K562 (cell line): ENCODE measurements around the gene HSD11B1L. TPM values are rescaled to one million over a fixed set of nuclear protein-coding genes. Genes with fewer than 3 reads are reported as not detected.

Source experiments
- ATAC-seq: fragments of 200-7000 bp; cut with Tn5 transposase; 3 replicates; pipeline ENCODE4 v1.9.1; 2020; ENCODE audit warnings: moderate library complexity
- BruUV-seq: library from RNA; stranded (reverse); fragments of 400-500 nt; replicated peaks from 2 replicates; lab custom pipeline; 2021; lab: Mats Ljungman, UMichigan
- CTCF ChIA-PET: fragments of 300-600 bp; formaldehyde crosslinking; extraction: SDS; loops from one replicate; lab custom pipeline; 2021; ENCODE audit warnings: low intra/inter-chr PET ratio; lab: Yijun Ruan, JAX
- POLR2A ChIA-PET: fragments of 300-600, 350-650 bp; sonication (Branson Sonifier 250); formaldehyde crosslinking; extraction: SDS; loops from one replicate; lab custom pipeline; 2021; ENCODE audit warnings: antibody characterized with exemption, inconsistent platforms; lab: Yijun Ruan, JAX
- DNase-seq, 4 experiments: peaks; one replicate each; pipeline versions ENCODE4 v3.0.0 to v3.0.0-alpha.2; 2011 to 2018; ENCODE audit warnings: low spot score in 3 of 4, mixed read lengths in 3 of 4; ENCODE audit errors: extremely low read depth in 1 of 4
- FAIRE-seq: peaks from 2 replicates; lab custom pipeline; 2011; peaks lifted over from hg19 to GRCh38; lab: Jason Lieb, UNC
- H2AFZ ChIP-seq: 2 replicates; pipeline ENCODE4 v1.6.0; 2011; ENCODE audit warnings: low read depth, low read length, control low read depth, inconsistent platforms
- H3K27ac ChIP-seq: fragments of 200-600 bp; 3 replicates; pipeline ENCODE4 v1.8.0; 2011; ENCODE audit warnings: low read depth, mild to moderate bottlenecking, control low read depth, inconsistent platforms, low read length, moderate library complexity, mixed read lengths; ENCODE audit errors: extremely low read depth
- H3K27me3 ChIP-seq, 2 experiments: fragments of 300-600 bp in 1 of 2; 2 replicates in 1 of 2; 3 replicates in 1 of 2; pipeline versions ENCODE4 v1.6.0 to v1.8.0; 2011; ENCODE audit warnings: inconsistent platforms in 2 of 2, low read length in 2 of 2, mild to moderate bottlenecking in 1 of 2, mixed read lengths in 1 of 2, moderate library complexity in 1 of 2; ENCODE audit not compliant: control insufficient read depth in 2 of 2, insufficient read depth in 2 of 2
- H3K36me3 ChIP-seq: fragments of 300-600 bp; 3 replicates; pipeline ENCODE4 v1.8.0; 2011; ENCODE audit warnings: mild to moderate bottlenecking, low read length, inconsistent platforms; ENCODE audit not compliant: control insufficient read depth, insufficient read depth
- H3K4me1 ChIP-seq, 2 experiments: fragments of 200-600 bp in 1 of 2; replicated peaks in 1 of 2; 2 replicates in 1 of 2; 3 replicates in 1 of 2; pipeline versions ENCODE4 v1.5.1 to v1.8.0; 2011; ENCODE audit warnings: inconsistent platforms in 2 of 2, low read length in 2 of 2, mild to moderate bottlenecking in 1 of 2, mixed read lengths in 1 of 2, moderate library complexity in 1 of 2; ENCODE audit not compliant: control insufficient read depth in 2 of 2, insufficient read depth in 2 of 2
- H3K4me2 ChIP-seq: 2 replicates; pipeline ENCODE4 v1.6.1; 2011; ENCODE audit warnings: low read length, control low read depth, inconsistent platforms, mixed read lengths; ENCODE audit not compliant: insufficient read depth
- H3K4me3 ChIP-seq: fragments of 200-600 bp; sonication (generic), shearing (Covaris generic); 2 replicates; pipeline ENCODE4 v1.5.1; 2016; ENCODE audit warnings: control low read depth, inconsistent platforms
- H3K79me2 ChIP-seq: fragments of 200-600 bp; 3 replicates; pipeline ENCODE4 v1.8.0; 2011; ENCODE audit warnings: low read length, inconsistent platforms; ENCODE audit not compliant: control insufficient read depth, insufficient read depth
- H3K9ac ChIP-seq, 2 experiments: 2 replicates each; pipeline versions ENCODE4 v1.6.0 to v1.6.1; 2011; ENCODE audit warnings: low read depth in 2 of 2, low read length in 2 of 2, control low read depth in 1 of 2, inconsistent platforms in 1 of 2, mild to moderate bottlenecking in 1 of 2, mixed read lengths in 1 of 2; ENCODE audit not compliant: insufficient read depth in 1 of 2
- H3K9me1 ChIP-seq: one replicate; pipeline ENCODE4 v1.6.0; 2011; ENCODE audit warnings: inconsistent platforms, mild to moderate bottlenecking, low read length, moderate library complexity; ENCODE audit not compliant: control insufficient read depth, insufficient read depth
- H3K9me3 ChIP-seq: replicated peaks from 2 replicates; pipeline ENCODE4 v1.5.1; 2011; ENCODE audit warnings: low read depth, low read length, inconsistent platforms; ENCODE audit not compliant: control insufficient read depth, insufficient read depth
- H4K20me1 ChIP-seq: replicated peaks from 2 replicates; pipeline ENCODE4 v1.6.1; 2011; ENCODE audit warnings: low read length, inconsistent platforms, mixed read lengths; ENCODE audit not compliant: control insufficient read depth, insufficient read depth
- ARHGAP35 ChIP-seq: fragments of 450-650 bp; IDR thresholded peaks from 2 replicates; pipeline ENCODE4 v1.6.1; 2018; ENCODE audit not compliant: partially characterized antibody
- DIDO1 ChIP-seq: fragments of 450-650 bp; IDR thresholded peaks from 2 replicates; pipeline ENCODE4 v1.6.1; 2016; ENCODE audit warnings: low read depth, missing biosample characterization, missing genetic modification characterization
- HNRNPLL ChIP-seq: fragments of 200-400 bp; formaldehyde crosslinking; IDR thresholded peaks from 2 replicates; pipeline ENCODE4 v1.6.1; 2017; ENCODE audit warnings: low read length, low read depth, mild to moderate bottlenecking; ENCODE audit not compliant: poor library complexity, severe bottlenecking
- POLR2AphosphoS5 ChIP-seq: IDR thresholded peaks from 2 replicates; pipeline ENCODE4 v1.6.1; 2011; ENCODE audit warnings: mild to moderate bottlenecking, low read depth, low read length, moderate library complexity; ENCODE audit not compliant: control insufficient read depth, insufficient read depth
- SP2 ChIP-seq: IDR thresholded peaks from 2 replicates; pipeline ENCODE4 v1.6.1; 2011; ENCODE audit warnings: mild to moderate bottlenecking, low read depth, low read length, moderate library complexity; ENCODE audit not compliant: poor library complexity, severe bottlenecking; ENCODE audit errors: extremely low read depth
- TARDBP ChIP-seq: fragments of 450-650 bp; IDR thresholded peaks from 2 replicates; pipeline ENCODE4 v1.6.1; 2016
- TCF7L2 ChIP-seq: fragments of 150-350 bp; IDR thresholded peaks from 2 replicates; pipeline ENCODE4 v1.6.1; 2016; ENCODE audit warnings: low read depth, mild to moderate bottlenecking, low read length, moderate library complexity
- U2AF2 ChIP-seq: fragments of 200-400 bp; formaldehyde crosslinking; optimal IDR thresholded peaks from 2 replicates; pipeline ENCODE3; 2017; ENCODE audit warnings: low read depth, mild to moderate bottlenecking, low read length
- ZEB2 ChIP-seq: fragments of 450-650 bp; IDR thresholded peaks from 2 replicates; pipeline ENCODE4 v1.6.1; 2016
- ZNF165 ChIP-seq: fragments of 250-450 bp; sonication (Bioruptor Pico); IDR thresholded peaks from 2 replicates; pipeline ENCODE4 v1.4.0; 2020; ENCODE audit warnings: borderline replicate concordance
- ZNF384 ChIP-seq: IDR thresholded peaks from 2 replicates; pipeline ENCODE4 v1.6.1; 2012; ENCODE audit warnings: low read depth, low read length, improper control_type of control experiment
- ZNF444 ChIP-seq: fragments of 250-450 bp; sonication (Bioruptor Pico); IDR thresholded peaks from 2 replicates; pipeline ENCODE4 v1.4.0; 2020; ENCODE audit warnings: mild to moderate bottlenecking, moderate library complexity
- WGBS: fragments of 100-300 bp; shearing (Covaris generic); methylation state at CpG from one replicate; pipeline ENCODE4 v1.1.6; 2016; ENCODE audit warnings: low coverage, mixed read lengths; ENCODE audit not compliant: insufficient coverage; ENCODE audit errors: missing lambda C conversion rate; 5-methylcytosine and 5-hydroxymethylcytosine counted together
- in situ Hi-C: fragments of 300-500 bp; cut with MboI; formaldehyde crosslinking; loops from 4 replicates; pipeline ENCODE4 v1.15.0; 2018; ENCODE audit warnings: inconsistent platforms, mixed read lengths
- intact Hi-C: fragments of 100-400 bp; cut with micrococcal nuclease; formaldehyde crosslinking; loops from 2 replicates; pipeline ENCODE4 v1.14.2; 2022
- polyA plus RNA-seq, 8 experiments: library from polyadenylated mRNA; depleted of rRNA in 4 of 8; stranded (reverse) in 5 of 8; unstranded in 3 of 8; fragments of >200 nt; fragmentation: Nextera tagmentation in 2 of 8; fragmentation: Illumina TruSeq in 1 of 8; extraction: Ambion mirVana in 2 of 8; extraction: Trizol in 1 of 8; gene quantifications; 2 replicates each; pipeline versions ENCODE4 v1.2.1 to v1.2.3, GENCODE V29; 2011 to 2014; ENCODE audit warnings: inconsistent platforms in 1 of 8, missing spikeins in 1 of 8
- total RNA-seq, 7 experiments: library from RNA; depleted of rRNA in 6 of 7; stranded (reverse); fragments of >200 nt in 6 of 7; fragmentation: Illumina TruSeq in 2 of 7; extraction: Trizol in 2 of 7; gene quantifications; 2 replicates each; pipeline versions ENCODE4 v1.2.1 to v1.2.3, GENCODE V29; 2011 to 2021; ENCODE audit warnings: low replicate concordance in 1 of 7
- TF ChIP-seq, protein P1 (sequence below): fragments of 250-450 bp; sonication (Bioruptor Pico); IDR thresholded peaks from 2 replicates; pipeline ENCODE4 v1.5.0; 2021; ENCODE audit warnings: mild to moderate bottlenecking, borderline replicate concordance
- TF ChIP-seq, protein P2 (sequence below): fragments of 250-450 bp; sonication (Bioruptor Pico); IDR thresholded peaks from 2 replicates; pipeline ENCODE4 v1.5.0; 2020; ENCODE audit warnings: mild to moderate bottlenecking
- TF ChIP-seq, protein P3 (sequence below): fragments of 450-650 bp; IDR thresholded peaks from 2 replicates; pipeline ENCODE4 v1.6.1; 2018; ENCODE audit warnings: mild to moderate bottlenecking, low read depth; ENCODE audit not compliant: partially characterized antibody

Gene HSD11B1L
- total and polyA plus RNA-seq, 9 of the 15 experiments (the other 6 are each of a cell fraction or from before 2014, with no cell fraction given): 0.31 to 7.7 (median 2.3) TPM

DNA sequence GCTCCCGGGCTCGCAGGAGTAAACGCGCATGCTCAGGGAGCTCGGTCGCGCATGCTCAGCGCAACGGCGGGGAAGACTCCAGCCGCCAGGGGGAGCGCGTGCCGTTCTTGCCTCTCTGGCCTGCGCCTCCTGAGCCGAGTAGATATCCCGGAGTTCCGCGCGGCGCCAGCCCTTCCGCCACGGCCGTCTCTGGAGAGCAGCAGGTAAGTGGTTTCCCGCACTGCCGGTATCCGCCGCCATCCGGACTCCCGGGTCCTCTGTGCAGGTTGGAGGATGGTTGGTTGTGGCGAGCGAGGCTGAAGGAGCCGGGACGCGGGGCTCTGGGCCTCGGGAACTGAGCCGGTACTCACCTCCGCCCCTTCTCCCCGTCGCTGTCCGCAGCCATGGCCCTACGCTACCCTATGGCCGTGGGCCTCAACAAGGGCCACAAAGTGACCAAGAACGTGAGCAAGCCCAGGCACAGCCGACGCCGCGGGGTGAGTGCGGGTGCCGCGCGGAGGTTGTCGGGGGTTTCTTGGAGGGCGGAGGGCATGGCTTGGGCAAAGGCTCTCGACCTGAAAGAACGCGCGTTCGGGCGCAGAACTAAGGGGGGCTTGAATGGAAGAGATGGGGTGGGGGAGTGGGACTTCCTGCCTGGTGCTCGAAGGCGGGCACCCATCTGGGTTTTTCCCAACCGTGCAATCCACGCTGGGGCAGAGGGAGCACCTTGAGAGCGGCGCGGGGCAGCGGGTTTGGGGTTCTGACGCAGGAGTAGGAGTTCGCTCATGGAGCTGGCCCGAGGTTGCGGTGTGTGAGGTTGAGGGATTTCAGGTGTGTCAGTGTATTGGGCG is 9.5 kb downstream of the HSD11B1L start, which contains the start of gene RPL36:
RPL36 (plus strand) TSS at position 171 of the 830 bp plus-strand sequence; CDS start at position 384, 213 bp downstream.
- in situ Hi-C loops: no loop called here
- H2AFZ ChIP-seq: peak within 1 kb of the TSS; percentile 96
- H3K36me3 ChIP-seq: peaks cover 50% of the 10 kb centered on the region
- H3K27me3 ChIP-seq: no peaks in the 10 kb centered on the region
- no peak for FAIRE-seq
- peak within 1 kb of the TSS; percentile 100 for H3K4me3 ChIP-seq
- H4K20me1 ChIP-seq: peaks cover 48% of the 10 kb centered on the region
- peak within 1 kb of the TSS; percentile 93 for H3K4me2 ChIP-seq
- peak; percentile 77 to 98 (median 87) for DNase-seq
- H3K4me1 ChIP-seq: peaks cover 20 to 70% of the 10 kb centered on the region in 2 experiments
- peak within 1 kb of the TSS; percentile 94 to 98 for H3K9ac ChIP-seq
- peaks cover 17% of the 10 kb centered on the region for H3K9me1 ChIP-seq
- peak; percentile 57 for ATAC-seq
- no TSS peak for BruUV-seq
- peak within 1 kb of the TSS; percentile 96 for H3K27ac ChIP-seq
- CTCF ChIA-PET: interaction anchor here (0.7 to 0.9 kb wide), 2 partner anchors 30 to 135 kb away, joined by 3 to 4 read pairs; partner anchors contain the start of genes CATSPERD and LONP1
- intact Hi-C loops: loop anchor here (2.0 kb wide), 1 partner anchor 100 kb away; the partner anchor contains the start of gene DUS3L
- under 1% methylated on average over 70 of the region's 73 CpGs for WGBS
- H3K9me3 ChIP-seq: no peaks in the 10 kb centered on the region
- POLR2A ChIA-PET: interaction anchor here (0.6 to 3.0 kb wide), 45 partner anchors 8 to 999 kb away, joined by 3 to 31 read pairs (median 4); partner anchors contain the start of genes CATSPERD, DUS3L, LONP1 and MICOS13
- peaks cover 53% of the 10 kb centered on the region for H3K79me2 ChIP-seq
- TF ChIP-seq DIDO1 (tag): no peak
- TF ChIP-seq TARDBP: no peak
- TF ChIP-seq, protein P1, sequence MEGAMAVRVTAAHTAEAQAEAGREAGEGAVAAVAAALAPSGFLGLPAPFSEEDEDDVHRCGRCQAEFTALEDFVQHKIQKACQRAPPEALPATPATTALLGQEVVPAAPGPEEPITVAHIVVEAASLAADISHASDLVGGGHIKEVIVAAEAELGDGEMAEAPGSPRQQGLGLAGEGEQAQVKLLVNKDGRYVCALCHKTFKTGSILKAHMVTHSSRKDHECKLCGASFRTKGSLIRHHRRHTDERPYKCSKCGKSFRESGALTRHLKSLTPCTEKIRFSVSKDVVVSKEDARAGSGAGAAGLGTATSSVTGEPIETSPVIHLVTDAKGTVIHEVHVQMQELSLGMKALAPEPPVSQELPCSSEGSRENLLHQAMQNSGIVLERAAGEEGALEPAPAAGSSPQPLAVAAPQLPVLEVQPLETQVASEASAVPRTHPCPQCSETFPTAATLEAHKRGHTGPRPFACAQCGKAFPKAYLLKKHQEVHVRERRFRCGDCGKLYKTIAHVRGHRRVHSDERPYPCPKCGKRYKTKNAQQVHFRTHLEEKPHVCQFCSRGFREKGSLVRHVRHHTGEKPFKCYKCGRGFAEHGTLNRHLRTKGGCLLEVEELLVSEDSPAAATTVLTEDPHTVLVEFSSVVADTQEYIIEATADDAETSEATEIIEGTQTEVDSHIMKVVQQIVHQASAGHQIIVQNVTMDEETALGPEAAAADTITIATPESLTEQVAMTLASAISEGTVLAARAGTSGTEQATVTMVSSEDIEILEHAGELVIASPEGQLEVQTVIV (CRISPR knock-in tag): no peak
- no peak for TF ChIP-seq ZNF444 (CRISPR knock-in tag)
- no peak for TF ChIP-seq ZNF384
- TF ChIP-seq TCF7L2: no peak
- peak; percentile 98 for TF ChIP-seq POLR2AphosphoS5
- TF ChIP-seq HNRNPLL: peak; percentile 74
- TF ChIP-seq ARHGAP35: peak; percentile 25
- peak; percentile 15; the same call in 1 of the 2 replicates for TF ChIP-seq ZEB2
- TF ChIP-seq, protein P2, sequence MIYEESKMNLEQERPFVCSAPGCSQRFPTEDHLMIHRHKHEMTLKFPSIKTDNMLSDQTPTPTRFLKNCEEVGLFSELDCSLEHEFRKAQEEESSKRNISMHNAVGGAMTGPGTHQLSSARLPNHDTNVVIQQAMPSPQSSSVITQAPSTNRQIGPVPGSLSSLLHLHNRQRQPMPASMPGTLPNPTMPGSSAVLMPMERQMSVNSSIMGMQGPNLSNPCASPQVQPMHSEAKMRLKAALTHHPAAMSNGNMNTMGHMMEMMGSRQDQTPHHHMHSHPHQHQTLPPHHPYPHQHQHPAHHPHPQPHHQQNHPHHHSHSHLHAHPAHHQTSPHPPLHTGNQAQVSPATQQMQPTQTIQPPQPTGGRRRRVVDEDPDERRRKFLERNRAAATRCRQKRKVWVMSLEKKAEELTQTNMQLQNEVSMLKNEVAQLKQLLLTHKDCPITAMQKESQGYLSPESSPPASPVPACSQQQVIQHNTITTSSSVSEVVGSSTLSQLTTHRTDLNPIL (CRISPR knock-in tag): no peak
- peak; percentile 95 for TF ChIP-seq SP2
- no peak for TF ChIP-seq U2AF2
- TF ChIP-seq ZNF165 (CRISPR knock-in tag): no peak; the same call in 1 of the 2 replicates
- TF ChIP-seq, protein P3, sequence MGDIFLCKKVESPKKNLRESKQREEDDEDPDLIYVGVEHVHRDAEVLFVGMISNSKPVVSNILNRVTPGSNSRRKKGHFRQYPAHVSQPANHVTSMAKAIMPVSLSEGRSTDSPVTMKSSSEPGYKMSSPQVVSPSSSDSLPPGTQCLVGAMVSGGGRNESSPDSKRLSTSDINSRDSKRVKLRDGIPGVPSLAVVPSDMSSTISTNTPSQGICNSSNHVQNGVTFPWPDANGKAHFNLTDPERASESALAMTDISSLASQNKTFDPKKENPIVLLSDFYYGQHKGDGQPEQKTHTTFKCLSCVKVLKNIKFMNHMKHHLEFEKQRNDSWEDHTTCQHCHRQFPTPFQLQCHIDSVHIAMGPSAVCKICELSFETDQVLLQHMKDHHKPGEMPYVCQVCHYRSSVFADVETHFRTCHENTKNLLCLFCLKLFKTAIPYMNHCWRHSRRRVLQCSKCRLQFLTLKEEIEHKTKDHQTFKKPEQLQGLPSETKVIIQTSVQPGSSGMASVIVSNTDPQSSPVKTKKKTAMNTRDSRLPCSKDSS: no peak
